Epithelial cell of proximal tubule (primary cell): Measurements from ENCODE around the gene TRPC5OS. TPM values are rescaled to one million over a fixed set of nuclear protein-coding genes. Genes with fewer than 3 reads are reported as not detected.

ENCODE experiments used
- total RNA-seq: library from RNA; depleted of rRNA; stranded (reverse); fragments of >200 nt; gene quantifications from 2 replicates; pipeline ENCODE4 v1.2.3, GENCODE V29; 2015

The TRPC5OS gene
- total RNA-seq, 1 donor from 2014 or later: not detected

Other genes starting within 250 kb of the TRPC5OS start
- gene ALG13, start 195.0 kb upstream of the TRPC5OS start, total RNA-seq: 26.1 and 49.1 TPM in 2 replicates
- gene TRPC5, start 206.6 kb downstream of the TRPC5OS start, total RNA-seq: not detected in 2 replicates
- not detected in 2 replicates for gene RTL4, start 206.8 kb downstream of the TRPC5OS start, total RNA-seq